CD4-positive, alpha-beta T cell treated with Interleukin-12 subunit alpha and Interleukin-12 subunit beta, for 1 hour (primary cell): ENCODE measurements around the gene TFEB.

ENCODE experiments used
- DNase-seq: peaks from one replicate; pipeline ENCODE4 v3.0.0-alpha.2; 2020

Gene TFEB

GRCh38 chr6:41671376-41671775, 64.0 kb downstream of the TFEB start:
- no peak for DNase-seq

GRCh38 chr6:41670703-41671360, 64.6 kb downstream of the TFEB start:
- no peak for DNase-seq

- DNase-seq, result no peak
These were observed 66.4 kb downstream of the TFEB start for GRCh38 chr6:41668968-41669367.

GRCh38 chr6:41667195-41667594, 68.2 kb downstream of the TFEB start:
- DNase-seq, result no peak

DNA sequence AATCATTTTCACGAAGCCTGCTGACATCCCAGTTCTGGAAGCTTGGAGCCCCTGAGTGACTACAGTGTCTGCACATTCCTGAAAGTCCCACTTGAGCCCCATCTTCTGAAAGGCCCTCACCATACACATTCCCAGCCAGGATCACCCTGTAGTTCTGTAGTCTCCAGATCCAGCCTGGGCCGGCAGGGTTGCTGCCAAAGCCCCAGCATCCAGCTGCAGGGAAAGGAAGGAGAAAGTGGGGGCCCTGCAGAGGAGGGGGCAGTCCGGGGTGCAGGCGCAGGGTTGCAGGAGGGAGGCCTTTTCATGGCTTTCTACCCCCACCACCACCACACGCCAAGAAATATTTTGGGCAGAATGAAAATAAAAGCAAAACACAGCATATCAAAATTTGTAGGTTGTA, 71.1 kb downstream of the TFEB start:
- no peak for DNase-seq

DNA sequence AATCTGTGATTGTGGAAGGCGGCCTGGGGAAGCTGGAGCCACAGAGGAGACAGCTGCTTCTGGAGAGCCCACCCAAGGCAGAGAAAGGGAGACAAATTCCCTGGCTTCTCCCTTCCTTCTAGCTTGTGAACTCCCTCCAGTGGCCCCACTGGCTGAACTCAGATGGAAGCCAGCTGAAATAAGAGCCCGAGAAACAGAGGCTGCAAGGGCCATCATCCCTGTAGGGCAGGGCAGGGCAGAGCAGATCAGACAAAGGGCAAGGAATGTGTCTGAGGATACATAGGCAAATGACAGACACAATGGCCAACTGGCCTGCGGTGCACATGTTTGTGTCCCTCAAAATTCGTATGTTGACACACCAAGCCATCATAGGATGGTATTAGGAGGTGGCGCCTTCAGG, 71.8 kb downstream of the TFEB start:
- DNase-seq, result no peak

DNA sequence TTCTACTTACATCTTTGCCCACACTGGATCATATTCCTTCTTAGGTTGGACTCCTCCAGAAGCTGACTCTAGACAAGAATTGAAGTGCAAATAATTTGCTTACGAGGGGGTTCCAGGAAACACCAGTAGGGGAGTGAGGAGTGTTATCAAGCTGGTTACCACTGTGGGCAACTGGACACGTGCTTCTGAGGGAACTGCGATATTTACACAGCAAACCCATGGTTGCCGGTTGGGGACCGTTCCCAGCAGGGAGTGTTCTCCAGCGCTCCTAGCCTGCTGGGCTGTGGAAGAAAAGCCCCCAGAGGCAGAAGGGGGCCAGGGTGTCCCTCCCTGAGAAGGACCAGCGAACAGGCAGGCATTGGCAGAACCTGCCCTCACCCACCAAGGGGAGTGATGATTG, 75.5 kb downstream of the TFEB start:
- no peak for DNase-seq

DNA sequence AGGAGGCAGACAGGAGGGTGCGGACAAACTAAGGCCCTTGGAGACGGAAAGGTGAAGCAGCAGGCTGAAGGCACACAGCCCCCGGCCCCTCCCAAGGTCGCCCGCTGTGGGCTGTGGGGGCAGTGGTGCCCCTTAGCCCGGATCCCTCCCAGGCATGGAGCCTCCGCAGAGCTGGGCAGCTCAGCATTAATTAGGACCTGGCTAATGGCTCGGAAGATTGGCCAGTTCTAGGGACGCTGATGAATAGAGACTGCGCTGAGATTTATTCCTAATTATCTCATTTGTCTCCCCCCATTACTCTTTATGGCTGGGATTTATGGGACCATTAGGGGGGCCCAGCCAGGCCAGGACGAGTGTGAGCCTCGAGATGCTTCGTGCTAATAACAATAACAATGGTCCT, 76.8 kb downstream of the TFEB start:
- no peak for DNase-seq

GRCh38 chr6:41657131-41658094, 78.0 kb downstream of the TFEB start:
- no peak for DNase-seq

DNA sequence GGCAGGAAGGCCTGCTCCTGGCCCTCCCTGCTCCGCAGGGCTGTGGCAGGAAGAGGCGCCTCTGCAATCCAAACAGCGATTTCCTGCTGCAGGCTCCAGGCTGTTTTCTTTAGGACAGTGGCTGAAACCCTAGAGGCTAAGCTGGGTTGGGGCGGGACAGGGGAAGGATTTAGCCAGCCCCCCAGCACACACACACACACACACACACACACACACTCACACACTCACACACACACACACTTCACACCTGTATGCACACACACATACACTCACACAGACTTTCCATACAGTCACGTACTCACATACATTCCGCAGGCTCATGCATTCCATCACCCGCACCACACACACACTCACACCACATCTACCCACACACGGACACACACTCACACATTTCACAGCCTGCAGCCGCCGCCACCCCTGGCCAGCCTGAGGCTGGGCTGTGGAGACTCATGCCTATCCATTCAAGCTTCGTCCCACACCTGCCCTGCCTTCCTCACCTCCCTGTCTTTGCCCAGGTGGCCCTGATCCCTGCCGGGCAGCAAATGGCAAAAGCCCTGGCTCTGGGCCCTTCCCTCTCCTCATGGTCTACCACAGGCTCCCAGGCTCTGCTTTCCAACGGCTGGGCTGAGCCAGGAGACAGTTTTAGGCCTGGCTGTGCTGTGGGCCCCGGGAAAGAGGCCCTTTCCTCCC, 79.3 kb downstream of the TFEB start:
- no peak for DNase-seq

GRCh38 chr6:41655646-41656001, 79.8 kb downstream of the TFEB start:
- no peak for DNase-seq

- DNase-seq, result no peak
These were observed 80.2 kb downstream of the TFEB start for GRCh38 chr6:41655176-41655575.

- no peak for DNase-seq
These were observed 80.7 kb downstream of the TFEB start for GRCh38 chr6:41654698-41655151.

- DNase-seq, result no peak
These were observed 81.2 kb downstream of the TFEB start for GRCh38 chr6:41654151-41654697.

- DNase-seq, result no peak
These were observed 81.7 kb downstream of the TFEB start for GRCh38 chr6:41653691-41654090.

- no peak for DNase-seq
These were observed 82.3 kb downstream of the TFEB start for GRCh38 chr6:41652866-41653652.

GRCh38 chr6:41651962-41652657, 83.3 kb downstream of the TFEB start:
- DNase-seq, result no peak

GRCh38 chr6:41651246-41651961, 84.0 kb downstream of the TFEB start:
- no peak for DNase-seq

- DNase-seq, result no peak
These were observed 85.3 kb downstream of the TFEB start for GRCh38 chr6:41650120-41650519.

DNA sequence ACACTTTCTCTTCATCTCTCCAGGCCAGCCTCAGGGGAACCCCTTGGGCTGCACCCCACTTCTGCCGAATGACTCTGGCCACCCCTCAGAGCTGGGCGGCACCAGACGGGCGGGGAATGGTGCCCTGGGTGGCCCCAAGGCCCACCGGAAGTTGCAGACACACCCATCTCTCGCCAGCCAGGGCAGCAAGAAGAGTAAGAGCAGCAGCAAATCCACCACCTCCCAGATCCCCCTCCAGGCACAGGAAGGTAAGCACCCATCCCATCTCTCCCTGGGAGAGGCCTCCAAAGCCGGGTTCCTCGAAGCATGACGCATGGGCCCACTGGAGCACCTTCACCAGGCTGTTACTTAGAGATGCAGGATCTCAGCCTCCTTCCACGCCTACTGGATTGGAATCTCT, 85.8 kb downstream of the TFEB start:
- DNase-seq, result no peak

GRCh38 chr6:41648921-41649320, 86.5 kb downstream of the TFEB start:
- no peak for DNase-seq
